HG03159 (cell line): Measurements from ENCODE around the gene NKAPD1.
"Not testable (repeated sequence)": the region's sequence is repeated elsewhere in the genome, so short reads cannot be mapped to it uniquely, and the experiment has no call there.

Experiments used
- ATAC-seq: cut with Tn5 transposase; IDR thresholded peaks from one replicate; pipeline ENCODE4 v1.9.1; 2021; ENCODE audit warnings: mild to moderate bottlenecking, moderate library complexity; ENCODE audit not compliant: unreplicated experiment

Gene NKAPD1

GRCh38 chr11:112086422-112087191 lies 12.5 kb downstream of the NKAPD1 start, which contains the start of the genes SDHD and TIMM8B:
Gene SDHD (plus strand): TSS chr11:112086873. CDS start chr11:112086908, 35 bp downstream.
Gene TIMM8B (minus strand): TSS chr11:112086756. CDS start chr11:112086723, 33 bp downstream.
- ATAC-seq, result peak; percentile 91

- no peak for ATAC-seq
Observed at GRCh38 chr11:112087212-112087611, 13.1 kb downstream of the NKAPD1 start.

- ATAC-seq, result not testable (repeated sequence)
Observed at GRCh38 chr11:112095302-112095701, 21.2 kb downstream of the NKAPD1 start.

GRCh38 chr11:112096194-112096593 lies 22.1 kb downstream of the NKAPD1 start:
- no peak for ATAC-seq

GRCh38 chr11:112097734-112098528 lies 23.8 kb downstream of the NKAPD1 start:
- no peak for ATAC-seq

- no peak for ATAC-seq
Observed at GRCh38 chr11:112100462-112100861, 26.4 kb downstream of the NKAPD1 start.

- ATAC-seq, result no peak
Observed at GRCh38 chr11:112103446-112103845, 29.3 kb downstream of the NKAPD1 start.

- no peak for ATAC-seq
Observed at GRCh38 chr11:112106070-112106469, 32.0 kb downstream of the NKAPD1 start.

- ATAC-seq, result no peak
Observed at GRCh38 chr11:112113539-112114457, 39.7 kb downstream of the NKAPD1 start.

- ATAC-seq, result no peak
Observed at GRCh38 chr11:112114460-112114859, 40.4 kb downstream of the NKAPD1 start.

- no peak for ATAC-seq
Observed at GRCh38 chr11:112115386-112115785, 41.3 kb downstream of the NKAPD1 start.

GRCh38 chr11:112118176-112118575 lies 44.1 kb downstream of the NKAPD1 start:
- no peak for ATAC-seq

- no peak for ATAC-seq
Observed at GRCh38 chr11:112121981-112122615, 48.0 kb downstream of the NKAPD1 start.

GRCh38 chr11:112123129-112123528 lies 49.0 kb downstream of the NKAPD1 start:
- ATAC-seq, result no peak

GRCh38 chr11:112127056-112127455 lies 53.0 kb downstream of the NKAPD1 start:
- ATAC-seq, result no peak

- ATAC-seq, result no peak
Observed at GRCh38 chr11:112128483-112129121, 54.5 kb downstream of the NKAPD1 start.

- no peak for ATAC-seq
Observed at GRCh38 chr11:112129656-112130055, 55.6 kb downstream of the NKAPD1 start.

- ATAC-seq, result no peak
Observed at GRCh38 chr11:112132737-112133136, 58.6 kb downstream of the NKAPD1 start.

- no peak for ATAC-seq
Observed at GRCh38 chr11:112134473-112134872, 60.4 kb downstream of the NKAPD1 start.
